Measurements from ENCODE around the gene RAVER2.

DNA sequence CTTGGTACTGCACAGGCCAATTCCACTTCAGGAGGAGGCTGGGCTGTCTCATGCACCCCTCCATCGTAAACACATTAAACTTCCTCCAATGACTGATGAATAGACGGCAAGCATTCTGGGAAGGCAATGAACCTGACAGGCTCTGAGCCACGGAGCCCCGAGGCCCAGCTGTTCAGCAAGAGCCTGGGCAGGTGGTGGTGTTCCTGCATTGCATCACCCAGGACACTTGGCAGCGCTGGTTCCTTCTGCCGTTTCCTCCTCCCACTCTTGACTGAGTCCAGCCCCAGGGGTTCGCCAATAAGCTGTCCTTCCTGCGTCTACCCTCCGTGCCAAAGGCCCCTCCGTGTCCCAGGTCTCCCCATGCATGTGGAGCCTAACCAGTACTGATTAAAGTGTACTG lies 111.7 kb downstream of the RAVER2 start:
- TF ChIP-seq EZH2 (IDR thresholded peaks at IDR 0.05; ENCODE audit: insufficient read depth, poor library complexity, severe bottlenecking) = no peak
- TF ChIP-seq EZH2phosphoT487 (IDR thresholded peaks at IDR 0.05; ENCODE audit: insufficient read depth, low read depth) = no peak

Measured in GM23248 (cell line).